Activated effector memory CD4-positive, alpha-beta T cell treated with Interleukin-2 at 50 U/mL for 16 hours (primary cell): ENCODE data around the gene ANK2.
"Not testable (repeated sequence)": the region's sequence is repeated elsewhere in the genome, so short reads cannot be mapped to it uniquely, and the experiment has no call there.

ENCODE experiments used
- DNase-seq: peaks from one replicate; pipeline ENCODE4 v3.0.0-alpha.2; 2020

ANK2 gene

DNA sequence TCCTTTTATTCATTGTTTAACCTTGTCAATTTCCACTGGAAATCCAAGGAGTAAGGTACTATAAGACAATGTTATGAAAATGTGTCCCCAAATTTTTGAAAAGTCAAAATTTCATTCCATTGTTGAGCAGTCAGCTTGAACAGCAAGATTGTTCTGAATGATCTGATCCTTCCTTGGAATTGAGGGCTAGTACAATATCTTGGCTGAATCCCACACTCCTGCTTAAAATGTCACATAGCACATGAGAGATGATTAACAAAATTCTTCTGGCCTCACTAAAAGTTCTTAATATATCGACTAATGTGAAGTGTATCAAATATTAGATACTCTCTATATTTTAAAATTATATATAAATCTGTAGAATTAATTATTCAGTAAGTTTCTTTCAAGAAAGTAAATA is 104.8 kb downstream of the ANK2 start:
- DNase-seq = no peak

- DNase-seq = no peak
Observed at GRCh38 chr4:113157086-113157857, 107.8 kb downstream of the ANK2 start.

GRCh38 chr4:113159942-113160545 is 110.6 kb downstream of the ANK2 start:
- no peak for DNase-seq

DNA sequence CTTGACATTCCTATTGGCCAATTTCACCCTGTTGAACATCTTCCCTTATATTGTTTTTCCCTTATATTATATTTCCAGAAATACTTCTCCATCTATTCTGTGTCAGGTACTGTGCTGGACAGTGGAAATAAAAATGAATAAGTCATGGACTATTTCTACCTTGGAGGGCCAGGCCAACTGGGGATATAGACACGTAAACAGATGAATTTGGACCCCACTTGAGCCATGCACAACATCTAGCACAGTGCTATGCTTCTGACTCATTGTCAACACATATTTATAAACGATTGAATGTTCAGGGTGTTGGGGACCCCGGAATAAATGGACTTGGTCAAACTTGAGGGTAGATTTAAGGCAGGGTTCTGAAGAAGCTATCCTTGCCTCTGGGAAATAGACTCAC is 111.1 kb downstream of the ANK2 start:
- no peak for DNase-seq

DNA sequence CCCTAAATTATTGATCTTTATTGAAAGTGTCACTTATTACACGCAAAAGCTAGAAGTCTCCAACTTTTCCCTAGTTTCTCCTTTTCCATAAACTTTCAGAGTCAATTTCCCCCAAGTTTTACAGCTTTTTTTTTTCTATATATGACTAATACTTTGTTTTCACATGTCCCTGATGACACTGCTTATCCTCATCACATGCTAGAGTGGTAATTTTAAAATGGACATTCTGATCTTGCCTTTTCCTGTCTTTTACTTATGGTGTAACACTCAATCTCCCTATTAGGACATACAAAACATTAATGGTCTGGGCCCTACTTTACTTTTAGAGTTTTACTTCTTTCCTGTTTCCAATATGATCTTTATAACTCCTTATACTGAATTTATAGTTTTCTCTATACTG is 112.6 kb downstream of the ANK2 start:
- DNase-seq = no peak

GRCh38 chr4:113169368-113169767 is 119.9 kb downstream of the ANK2 start:
- DNase-seq = no peak

- DNase-seq = no peak
Observed at GRCh38 chr4:113170115-113170804, 120.8 kb downstream of the ANK2 start.

- DNase-seq = no peak
Observed at GRCh38 chr4:113170805-113171468, 121.5 kb downstream of the ANK2 start.

DNA sequence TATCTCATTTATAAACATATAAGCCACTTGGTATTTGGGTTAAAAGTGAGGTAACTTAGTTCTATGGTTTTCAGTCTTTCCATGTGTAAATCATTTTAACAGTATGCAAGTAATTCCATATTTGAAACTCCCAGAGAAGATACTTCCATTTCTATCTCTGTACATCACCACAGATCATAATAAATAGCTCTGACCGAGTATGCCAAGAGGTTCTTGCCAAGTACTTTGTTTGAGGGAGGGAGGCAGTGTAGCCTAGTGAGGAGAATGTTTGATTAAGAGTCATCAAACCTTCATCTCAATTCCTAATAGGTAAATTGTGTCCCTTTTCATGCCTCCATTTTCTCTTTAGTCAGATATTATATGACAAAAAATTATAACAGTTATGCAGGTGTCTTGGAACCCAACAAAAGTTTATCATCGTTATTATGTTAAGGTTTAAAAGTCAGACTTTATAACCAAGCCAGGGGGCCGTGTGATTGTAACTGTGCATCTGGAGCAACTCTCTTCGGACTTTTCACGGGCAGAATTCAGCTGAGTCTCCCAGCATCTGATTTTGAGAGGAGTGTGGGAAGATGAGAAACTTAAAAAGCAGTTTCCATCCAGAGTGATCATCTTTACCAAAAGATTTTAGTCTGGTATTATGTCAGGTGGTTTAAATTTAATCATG is 123.8 kb downstream of the ANK2 start:
- DNase-seq = no peak

- DNase-seq = no peak
Observed at GRCh38 chr4:113173793-113174264, 124.4 kb downstream of the ANK2 start.

GRCh38 chr4:113179091-113179490 is 129.6 kb downstream of the ANK2 start:
- DNase-seq = no peak

GRCh38 chr4:113179996-113180395 is 130.5 kb downstream of the ANK2 start:
- no peak for DNase-seq

GRCh38 chr4:113181289-113182007 is 132.0 kb downstream of the ANK2 start:
- DNase-seq = no peak

DNA sequence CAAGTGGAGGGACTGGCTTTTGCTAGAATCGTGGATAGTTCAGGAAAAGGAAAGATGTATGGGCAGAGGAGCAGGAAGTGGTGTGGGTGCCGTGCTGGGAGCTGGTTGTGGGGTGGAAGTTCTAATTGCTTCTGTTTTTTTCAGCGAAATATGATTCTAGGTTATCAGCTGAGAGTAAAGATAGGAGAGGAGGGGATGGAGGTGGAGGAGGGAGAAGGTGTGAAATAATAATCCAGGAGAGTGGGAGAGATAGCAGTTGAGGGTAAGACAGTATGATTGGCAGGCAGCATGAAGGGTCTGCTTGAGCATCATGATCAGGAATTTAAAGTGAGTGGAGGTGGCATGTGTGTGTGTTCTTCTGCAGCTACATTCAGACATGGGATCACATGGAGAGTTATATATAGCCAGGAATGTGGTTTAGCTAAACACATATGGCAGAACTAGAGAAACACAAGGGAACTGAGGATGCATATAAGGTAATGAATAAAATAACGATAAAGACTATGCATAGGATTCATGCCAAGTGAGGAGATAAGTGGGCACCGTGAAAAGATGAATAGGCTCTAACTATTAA is 133.7 kb downstream of the ANK2 start:
- DNase-seq = no peak

DNA sequence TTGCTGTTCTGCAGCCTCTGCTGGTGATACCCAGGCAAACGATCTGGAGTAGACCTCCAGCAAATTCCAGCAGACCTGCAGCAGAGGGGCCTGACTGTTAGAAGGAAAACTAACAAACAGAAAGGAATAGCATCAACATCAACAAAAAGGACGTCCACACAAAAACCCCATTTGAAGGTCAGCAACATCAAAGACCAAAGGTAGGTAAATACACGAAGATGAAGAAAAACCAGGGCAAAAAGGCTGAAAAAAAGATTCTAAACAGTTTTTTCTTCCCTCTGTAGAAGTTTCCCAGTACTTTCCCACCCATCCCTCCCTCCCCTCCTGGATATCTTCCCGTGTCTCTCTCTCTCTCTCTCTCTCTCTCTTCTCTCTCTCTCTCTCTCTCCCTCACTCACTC is 136.8 kb downstream of the ANK2 start:
- DNase-seq = not testable (repeated sequence)

DNA sequence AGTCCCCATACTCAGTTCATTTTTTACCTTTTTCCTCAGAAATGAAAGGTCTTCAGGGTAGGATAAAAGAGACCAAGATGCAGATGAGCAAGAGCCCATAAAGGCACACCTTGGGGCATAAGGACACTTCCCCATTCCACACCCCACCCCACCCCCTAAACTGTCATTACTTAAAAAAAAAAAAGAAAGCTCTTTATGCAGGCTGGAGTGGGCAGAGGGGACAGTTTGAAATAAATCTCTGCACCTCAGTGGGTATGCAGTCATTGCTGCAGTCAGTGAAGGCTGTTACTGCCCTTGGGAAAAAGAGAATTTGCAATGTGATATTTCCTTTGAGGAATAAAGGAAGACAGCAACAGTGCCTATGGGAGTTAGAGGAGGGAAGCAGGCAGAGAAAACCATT is 137.5 kb downstream of the ANK2 start:
- no peak for DNase-seq

- DNase-seq = no peak
Observed at GRCh38 chr4:113187358-113187757, 137.9 kb downstream of the ANK2 start.

- no peak for DNase-seq
Observed at GRCh38 chr4:113189546-113189945, 140.1 kb downstream of the ANK2 start.

DNA sequence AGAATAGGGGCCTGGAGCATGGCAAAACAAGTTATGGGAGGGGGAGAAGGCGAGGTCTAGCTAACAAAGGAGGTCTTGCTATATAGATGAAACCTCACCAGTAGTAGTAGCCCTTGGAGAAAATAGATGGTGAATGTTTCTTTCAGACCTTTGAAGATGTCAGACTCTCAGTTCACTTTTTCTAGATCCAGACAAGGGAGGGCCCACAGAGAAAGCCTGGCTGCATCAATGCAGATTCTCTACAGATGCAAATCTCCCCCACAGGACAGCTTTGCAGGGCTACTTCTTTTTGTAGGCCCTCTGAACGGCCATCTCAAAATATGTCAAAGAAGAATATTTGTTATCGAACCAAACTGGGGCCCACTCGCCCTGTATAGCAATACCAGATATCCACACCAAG is 159.7 kb downstream of the ANK2 start:
- DNase-seq = no peak

DNA sequence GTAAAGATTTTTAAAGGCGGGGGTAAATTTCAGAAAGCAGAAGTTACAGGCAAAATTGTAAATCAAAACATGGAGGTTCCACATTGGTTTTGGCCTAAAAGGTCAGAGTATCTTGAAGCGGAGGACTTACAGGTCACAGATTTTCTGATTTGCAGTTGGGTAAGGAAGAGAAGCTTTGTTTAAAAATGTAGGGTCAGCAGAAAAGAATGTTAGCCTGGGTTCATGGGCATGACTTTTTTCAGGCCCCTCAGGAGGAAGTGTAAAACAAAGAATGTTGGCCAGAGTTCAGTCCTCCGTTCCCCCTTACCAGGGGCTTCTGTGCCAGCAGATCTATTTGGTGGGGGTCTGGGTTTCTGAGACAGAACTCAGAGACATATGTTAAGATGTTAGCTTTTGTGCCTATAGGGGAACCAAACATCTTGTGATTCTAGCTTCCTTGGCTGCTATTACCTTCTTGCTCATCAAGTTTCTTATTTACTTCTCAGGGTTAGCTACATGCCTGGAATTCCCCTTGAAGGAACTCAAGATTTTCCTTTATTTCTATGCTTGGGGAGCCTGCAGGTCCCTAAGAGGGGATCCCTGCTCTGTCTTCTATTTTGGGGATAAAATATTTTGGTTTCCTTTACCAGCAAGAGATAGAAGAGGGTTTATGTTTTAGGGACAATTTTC is 160.3 kb downstream of the ANK2 start:
- no peak for DNase-seq

DNA sequence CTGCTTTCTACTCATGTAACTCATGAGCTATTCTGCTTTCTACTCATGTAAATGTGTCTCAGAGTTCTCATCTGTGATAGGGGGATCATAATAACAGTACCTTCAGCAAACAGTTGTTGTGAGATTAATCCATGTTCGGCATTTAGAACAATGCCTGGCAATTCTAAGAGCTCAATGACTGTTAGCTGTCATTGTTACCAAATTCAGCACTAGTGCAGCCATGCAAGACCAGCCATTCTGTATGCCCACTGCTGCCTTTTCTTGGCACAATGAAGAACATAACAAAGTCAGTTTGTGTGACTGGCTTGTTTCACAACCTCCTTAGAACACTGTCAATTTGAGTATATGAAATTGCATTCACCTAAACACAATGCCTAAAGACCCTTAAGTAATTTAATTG is 163.2 kb downstream of the ANK2 start:
- no peak for DNase-seq
